Thyroid gland (tissue), 4 donors: ENCODE measurements around the gene IL1B. TPM values are rescaled to one million over a fixed set of nuclear protein-coding genes. Genes with fewer than 3 reads are reported as not detected.

Source experiments
- DNase-seq, 2 donors: peaks; one replicate each; pipeline ENCODE4 v3.0.0-alpha.2; 2019
- H3K27ac ChIP-seq, 3 donors: fragments of 200-600 bp; sonication (generic); 1 replicate in 2 of 3; 2 replicates in 1 of 3; pipeline ENCODE4 v1.5.1; 2016 to 2019; ENCODE audit warnings: mild to moderate bottlenecking in 1 of 3, moderate library complexity in 1 of 3
- H3K27me3 ChIP-seq: fragments of 200-600 bp; sonication (generic); one replicate; pipeline ENCODE4 v1.5.1; 2019
- H3K36me3 ChIP-seq, 2 donors: fragments of 200-600 bp; sonication (generic); one replicate each; pipeline ENCODE4 v1.5.1; 2016 to 2019
- H3K4me1 ChIP-seq, 2 donors: fragments of 200-600 bp; sonication (generic); one replicate each; pipeline ENCODE4 v1.5.1; 2017 to 2019
- H3K4me3 ChIP-seq, 3 donors: fragments of 200-600 bp; sonication (generic); replicated peaks in 1 of 3; 1 replicate in 2 of 3; 2 replicates in 1 of 3; pipeline ENCODE4 v1.5.1; 2016; ENCODE audit warnings: mild to moderate bottlenecking in 1 of 3
- H3K9me3 ChIP-seq: fragments of 200-600 bp; sonication (generic); one replicate; pipeline ENCODE4 v1.5.1; 2017
- CTCF ChIP-seq, 6 experiments: fragments of 200-600 bp in 3 of 6; fragments of 450-650 bp in 3 of 6; sonication (generic) in 3 of 6; IDR thresholded peaks; one replicate each; pipeline ENCODE4 v1.5.1; 2016 to 2019; ENCODE audit warnings: antibody characterized with exemption in 6 of 6, mild to moderate bottlenecking in 2 of 6, inconsistent platforms in 1 of 6, moderate library complexity in 1 of 6
- POLR2A ChIP-seq, 2 donors: fragments of 450-650 bp; IDR thresholded peaks; one replicate each; pipeline ENCODE4 v1.6.1; 2017; ENCODE audit warnings: antibody characterized with exemption in 2 of 2, mild to moderate bottlenecking in 2 of 2, moderate library complexity in 1 of 2
- WGBS, 2 donors: methylation state at CpG; one replicate each; pipeline ENCODE4 v1.1.5; 2017; 5-methylcytosine and 5-hydroxymethylcytosine counted together
- intact Hi-C: fragments of 100-400 bp; cut with DNase I; formaldehyde crosslinking; loops from one replicate; pipeline ENCODE4 v1.15.1; 2023
- total RNA-seq, 4 donors: library from RNA; depleted of rRNA; stranded (reverse); fragments of >200 nt; gene quantifications; one replicate each; pipeline ENCODE4 v1.2.3, GENCODE V29; 2016

The IL1B gene
- total RNA-seq, 4 donors from 2014 or later: 0.27 to 1.3 TPM; not detected in 2

- TF ChIP-seq CTCF (IDR thresholded peaks at IDR 0.05) (no peak), POLR2A (IDR thresholded peaks at IDR 0.05) (no peak)
- H3K4me3 ChIP-seq: no peak overlapping the region
- H3K27me3 ChIP-seq: no peaks in the 10 kb centered on the region
- no peaks in the 10 kb centered on the region for H3K36me3 ChIP-seq
- DNase-seq: peak in 1 of 2 donors; percentile 3
- intact Hi-C loops: no loop called here
- 85% methylated on average over 15 of the region's 15 CpGs for WGBS, 2 donors
- H3K4me1 ChIP-seq: peaks cover 7 to 8% of the 10 kb centered on the region in 2 donors
- H3K27ac ChIP-seq: no peak overlapping the region
- H3K9me3 ChIP-seq: no peaks in the 10 kb centered on the region
Measured at GRCh38 chr2:112831946-112832840, 4.4 kb downstream of the IL1B start.

GRCh38 chr2:112831513-112831845 lies 5.1 kb downstream of the IL1B start:
- WGBS, 2 donors: 40 to 49% methylated on average over 2 of the region's 2 CpGs
- intact Hi-C loops: no loop called here
- no peak overlapping the region for H3K27ac ChIP-seq
- peak; percentile 26 to 46 for DNase-seq
- H3K36me3 ChIP-seq: no peaks in the 10 kb centered on the region
- H3K4me3 ChIP-seq: no peak overlapping the region
- no peaks in the 10 kb centered on the region for H3K9me3 ChIP-seq
- peaks cover 7 to 8% of the 10 kb centered on the region in 2 donors for H3K4me1 ChIP-seq
- no peak for TF ChIP-seq CTCF (IDR thresholded peaks at IDR 0.05)
- no peak for TF ChIP-seq POLR2A (IDR thresholded peaks at IDR 0.05)
- no peaks in the 10 kb centered on the region for H3K27me3 ChIP-seq

- H3K27ac ChIP-seq: no peak overlapping the region
- TF ChIP-seq POLR2A (IDR thresholded peaks at IDR 0.05) (no peak), CTCF (IDR thresholded peaks at IDR 0.05) (no peak)
- no peaks in the 10 kb centered on the region for H3K27me3 ChIP-seq
- H3K36me3 ChIP-seq: no peaks in the 10 kb centered on the region
- H3K4me3 ChIP-seq: no peak overlapping the region
- no peaks in the 10 kb centered on the region for H3K9me3 ChIP-seq
- intact Hi-C loops: no loop called here
- 73 to 78% methylated on average over 5 of the region's 5 CpGs for WGBS, 2 donors
- H3K4me1 ChIP-seq: peaks cover 7 to 8% of the 10 kb centered on the region in 2 donors
- DNase-seq: no peak
Measured at GRCh38 chr2:112830682-112831512, 5.7 kb downstream of the IL1B start.

GRCh38 chr2:112829961-112830681 lies 6.5 kb downstream of the IL1B start:
- Histone ChIP-seq H3K4me1 (peaks cover 7 to 8% of the 10 kb centered on the region in 2 donors), H3K27me3 (no peaks in the 10 kb centered on the region), H3K9me3 (no peaks in the 10 kb centered on the region), H3K27ac (no peak overlapping the region), H3K4me3 (no peak overlapping the region), H3K36me3 (no peaks in the 10 kb centered on the region)
- intact Hi-C loops: no loop called here
- DNase-seq: no peak
- no peak for TF ChIP-seq CTCF (IDR thresholded peaks at IDR 0.05)
- TF ChIP-seq POLR2A (IDR thresholded peaks at IDR 0.05): no peak
- 95 to 96% methylated on average over 10 of the region's 10 CpGs for WGBS, 2 donors
